Measurements from ENCODE around the gene L3MBTL2.
"Not testable (repeated sequence)": the region's sequence is repeated elsewhere in the genome, so short reads cannot be mapped to it uniquely, and the experiment has no call there.

Gene L3MBTL2

DNA sequence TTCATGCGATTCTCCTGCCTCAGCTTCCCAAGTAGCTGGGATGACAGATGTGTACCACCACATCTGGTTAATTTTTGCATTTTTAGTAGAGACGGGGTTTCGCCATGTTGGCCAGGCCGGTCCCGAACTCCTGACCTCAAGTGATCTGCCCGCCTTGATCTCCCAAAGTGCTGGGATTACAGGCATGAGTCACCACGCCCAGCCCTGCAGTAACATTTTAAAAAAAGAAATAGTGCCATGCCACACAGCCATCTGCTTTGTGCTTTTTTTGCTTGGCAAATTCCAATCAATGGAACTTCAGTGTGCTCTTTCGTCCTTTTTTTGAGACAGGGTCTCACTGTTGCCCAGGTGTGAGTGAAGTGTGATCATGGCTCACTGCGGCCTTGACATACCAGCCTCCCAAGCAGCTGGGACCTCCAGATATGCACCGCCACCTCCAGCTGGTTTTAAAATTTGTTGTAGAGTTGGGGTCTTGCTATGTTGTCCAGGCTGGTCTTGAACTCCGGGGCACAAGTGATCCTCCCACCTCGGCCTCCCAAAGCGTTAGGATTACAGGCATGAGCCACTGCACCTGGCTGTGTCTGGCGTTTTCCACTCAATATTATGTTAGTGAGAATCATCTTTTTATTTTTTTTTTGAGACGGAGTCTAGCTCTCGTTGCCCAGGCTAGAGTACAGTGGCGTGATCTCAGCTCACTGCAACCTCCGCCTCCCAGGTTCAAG is 37.4 kb downstream of the L3MBTL2 start:
- no peak for DNase-seq

DNA sequence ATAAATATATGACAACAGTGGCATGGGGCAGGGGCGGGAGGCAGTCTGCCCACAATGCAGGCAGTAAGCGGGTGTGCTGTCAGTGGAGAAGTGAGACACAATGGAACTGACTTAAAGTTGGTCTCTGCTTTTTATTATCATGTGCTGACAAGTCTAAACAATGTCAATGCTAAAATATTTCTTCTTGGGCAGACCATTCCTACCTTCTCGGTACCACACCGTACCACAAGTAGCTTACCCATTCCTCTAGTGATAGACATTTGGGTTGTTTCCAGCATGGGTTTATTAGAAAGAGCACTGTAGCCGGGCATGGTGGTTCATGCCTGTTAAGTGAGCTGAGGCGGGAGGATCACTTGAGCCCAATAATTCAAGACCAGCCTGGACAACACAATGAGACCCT is 38.2 kb downstream of the L3MBTL2 start:
- no peak for DNase-seq

DNA sequence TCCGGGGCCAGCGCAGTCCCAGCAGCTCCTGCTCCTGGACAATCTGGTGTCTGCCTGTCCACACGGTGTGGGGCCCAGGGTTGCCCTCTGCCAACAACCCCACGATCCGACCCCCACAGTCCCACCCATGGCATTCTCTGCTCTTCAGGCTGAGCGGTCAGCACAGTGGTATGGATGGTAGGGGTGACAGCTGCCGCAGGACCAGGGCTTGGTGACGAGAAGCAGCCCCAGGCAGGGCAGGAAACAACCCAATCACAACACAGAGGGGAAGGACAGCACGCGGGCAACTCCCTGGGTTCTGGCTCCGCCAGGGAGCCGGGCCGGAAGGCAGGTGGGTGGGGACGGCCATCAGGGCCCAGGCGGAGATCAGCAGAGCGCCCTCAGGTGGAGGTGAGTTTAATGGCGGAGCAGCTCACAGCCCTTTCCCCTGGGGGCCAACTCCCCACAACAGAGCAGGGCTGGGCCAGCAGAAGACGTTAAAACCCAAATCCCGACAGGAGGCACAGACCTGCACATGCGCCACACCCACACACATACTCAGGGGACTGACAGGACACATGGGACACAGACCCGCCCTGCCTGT is 40.9 kb downstream of the L3MBTL2 start:
- DNase-seq: no peak

DNA sequence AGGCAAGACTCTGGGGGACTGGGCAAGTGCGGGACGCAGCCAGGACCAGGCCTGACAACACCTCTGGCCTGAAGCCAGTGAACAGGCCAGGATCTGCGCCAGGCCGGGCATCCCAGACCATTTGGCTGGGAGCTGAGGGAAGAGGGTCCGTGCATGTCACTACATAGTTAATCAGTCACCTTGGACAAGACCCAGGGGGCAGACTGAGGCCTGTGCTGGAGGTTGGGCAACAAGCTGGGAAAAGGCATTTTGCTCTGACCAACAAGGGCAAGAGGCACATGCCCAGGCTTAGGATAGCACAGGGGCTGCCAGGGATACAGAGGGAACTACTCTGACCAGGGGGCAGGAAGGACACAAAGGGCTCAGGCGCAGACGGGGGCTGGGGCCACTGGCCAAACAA is 42.6 kb downstream of the L3MBTL2 start:
- no peak for DNase-seq

DNA sequence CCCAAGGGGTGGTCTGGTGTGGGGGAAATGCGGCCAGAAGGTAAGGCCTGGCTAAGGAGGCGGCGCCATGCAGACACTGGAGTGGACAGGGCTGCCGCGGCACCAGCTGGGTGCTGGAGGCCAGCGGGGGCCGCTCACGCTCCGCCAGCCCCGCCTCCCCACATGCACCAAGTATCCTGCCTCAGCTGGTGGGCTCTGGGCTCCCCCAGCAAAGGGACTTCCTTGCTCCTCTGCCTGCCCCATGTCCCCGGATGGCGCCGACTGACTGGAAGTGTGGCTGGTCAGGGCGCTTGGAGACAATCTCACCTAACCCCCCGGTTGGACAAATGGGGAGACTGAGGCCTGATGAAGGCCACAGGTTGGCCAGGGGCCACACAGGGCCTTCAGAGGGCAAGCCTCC is 43.2 kb downstream of the L3MBTL2 start:
- DNase-seq: no peak

DNA sequence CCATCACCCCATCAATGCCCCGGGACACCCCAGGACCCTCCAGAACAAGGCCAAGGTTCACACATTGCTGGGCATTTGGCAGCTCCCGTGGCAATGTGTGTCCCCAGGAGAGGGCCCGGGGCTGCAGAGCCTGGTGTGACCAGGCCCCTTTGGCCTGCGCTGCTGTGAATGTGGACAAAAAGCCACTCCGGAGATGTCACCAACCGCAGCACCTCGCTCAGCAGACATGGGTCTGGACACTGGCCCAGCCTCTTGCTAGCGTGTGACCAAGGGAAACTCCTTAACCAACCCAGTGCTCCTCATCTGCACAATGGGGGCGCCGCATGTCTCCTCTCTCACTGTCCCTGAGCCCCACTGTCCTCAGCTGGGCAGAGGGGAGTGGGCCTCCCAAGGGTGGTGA is 43.6 kb downstream of the L3MBTL2 start:
- DNase-seq: no peak

DNA sequence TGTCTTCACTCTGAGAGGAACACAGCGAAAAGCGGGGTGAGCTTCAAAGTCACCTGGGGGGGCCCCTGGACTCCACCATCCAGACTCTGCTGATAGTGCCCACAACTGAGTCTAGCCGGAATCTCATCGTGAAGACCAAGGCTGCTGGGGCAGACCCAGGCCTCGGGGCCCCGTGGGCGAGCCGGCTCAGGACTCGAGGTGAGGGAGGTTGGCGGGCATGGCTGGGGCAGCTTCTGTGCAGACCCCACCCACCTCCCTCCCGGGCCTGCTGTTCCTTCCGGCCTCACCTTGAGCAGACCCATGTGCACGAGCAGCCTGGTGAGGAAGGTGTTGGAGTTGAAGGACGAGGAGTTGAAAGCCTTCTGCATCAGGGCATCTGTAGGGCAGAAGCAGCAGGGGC is 44.3 kb downstream of the L3MBTL2 start:
- DNase-seq: no peak

DNA sequence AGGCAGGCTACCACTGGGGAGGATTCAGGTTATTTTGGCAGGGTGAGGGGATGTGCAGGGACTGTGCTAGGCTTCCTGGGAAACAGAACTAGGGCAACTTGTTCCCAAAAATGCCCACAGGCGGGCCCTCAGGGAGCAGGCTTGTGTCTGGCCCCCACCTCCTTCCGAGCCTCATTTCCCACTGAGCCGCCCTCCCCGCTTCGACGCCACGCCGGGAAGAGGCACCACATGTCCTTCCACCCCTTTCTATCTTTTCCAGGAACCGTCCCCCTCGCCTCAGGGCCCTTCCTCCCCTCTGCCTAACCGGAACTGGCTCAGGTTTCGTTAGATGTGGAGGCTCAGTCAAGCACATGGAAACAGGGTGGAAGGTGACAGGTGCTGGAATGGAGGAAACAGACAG is 45.0 kb downstream of the L3MBTL2 start:
- no peak for DNase-seq

DNA sequence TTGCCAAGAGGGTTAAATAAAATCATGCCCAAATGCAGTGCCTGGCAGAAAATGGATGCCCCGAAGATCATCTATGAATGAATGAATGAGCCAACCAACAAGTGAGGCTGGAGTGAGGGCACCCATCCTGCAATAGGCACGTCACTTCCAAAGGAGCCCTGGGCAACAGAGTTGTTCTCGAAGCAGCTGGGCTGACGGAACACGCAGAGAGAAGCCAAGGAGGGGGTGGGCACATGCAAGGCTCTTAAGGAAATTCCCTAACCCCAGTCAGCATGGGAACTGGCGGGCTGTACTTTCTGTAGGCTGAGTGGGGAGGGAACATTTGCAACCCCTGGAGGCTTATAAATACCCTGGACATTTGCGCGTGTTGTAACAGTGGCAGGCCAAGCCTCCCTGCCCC is 47.3 kb downstream of the L3MBTL2 start:
- no peak for DNase-seq

DNA sequence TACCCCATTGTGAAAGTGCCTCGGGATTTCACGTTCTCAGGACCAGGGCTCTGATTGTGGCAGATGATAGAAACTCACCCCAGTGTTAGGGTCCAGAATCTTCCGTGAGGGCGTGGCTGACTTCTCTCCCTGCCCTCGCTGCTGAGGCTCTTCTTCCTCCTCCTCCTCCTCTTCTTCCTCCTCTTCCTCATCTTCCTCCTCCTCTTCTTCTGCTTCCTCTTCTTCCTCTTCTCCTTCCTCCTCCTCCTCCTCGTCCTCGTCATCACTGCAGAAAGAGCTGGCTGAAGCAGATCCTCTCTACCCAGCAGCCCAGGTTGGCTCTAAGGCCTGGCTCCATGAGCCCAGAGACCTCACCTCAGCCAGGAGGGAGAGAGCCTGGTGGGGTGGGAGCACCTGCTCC is 49.1 kb downstream of the L3MBTL2 start:
- DNase-seq: no peak

DNA sequence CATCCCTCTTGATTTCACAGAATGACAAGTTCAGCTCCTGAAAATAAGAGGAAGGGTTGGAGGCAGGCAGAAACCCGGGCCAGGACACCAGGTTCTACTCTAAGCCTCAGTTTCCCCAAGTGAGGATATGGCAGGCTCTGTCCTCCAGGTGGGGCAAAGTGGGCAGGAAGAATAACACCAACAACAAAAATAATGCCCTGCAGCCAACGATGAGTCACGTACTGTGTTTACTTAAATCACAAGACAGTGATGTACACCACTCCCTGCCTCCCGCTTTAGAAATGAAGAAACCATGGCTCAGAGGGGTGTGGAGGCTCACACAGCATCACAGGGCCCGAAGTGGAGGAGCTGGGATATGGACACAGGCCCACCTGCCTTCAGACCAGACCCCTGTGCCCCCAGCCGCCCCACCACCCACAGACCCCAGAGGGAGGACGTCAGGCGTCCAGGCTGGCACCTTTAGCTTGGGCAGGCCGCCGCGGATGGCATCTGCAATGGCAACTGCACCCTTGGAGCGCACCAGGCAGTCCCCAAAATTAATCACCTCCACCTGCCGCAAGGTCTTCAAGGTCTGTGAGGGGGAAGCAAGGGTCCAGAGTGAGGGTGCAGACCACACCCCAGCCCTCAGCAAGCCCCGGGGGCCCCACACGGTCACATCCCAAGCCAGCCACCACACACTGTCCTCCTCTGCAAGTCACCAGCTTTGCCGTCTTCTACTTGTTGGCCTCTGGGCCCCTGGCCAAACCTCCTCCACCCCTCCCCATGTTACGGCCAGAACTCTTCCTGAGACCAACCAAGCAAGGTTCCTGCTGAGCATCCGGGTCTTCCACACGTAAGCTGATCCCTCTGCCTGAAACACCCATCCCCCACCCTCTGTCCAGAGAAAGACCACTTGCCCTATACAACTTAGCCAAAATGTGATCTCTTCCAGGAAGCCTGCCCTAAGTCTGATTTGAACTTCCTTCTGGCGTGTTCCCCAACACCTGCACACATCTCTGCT is 51.4 kb downstream of the L3MBTL2 start:
- no peak for DNase-seq

DNA sequence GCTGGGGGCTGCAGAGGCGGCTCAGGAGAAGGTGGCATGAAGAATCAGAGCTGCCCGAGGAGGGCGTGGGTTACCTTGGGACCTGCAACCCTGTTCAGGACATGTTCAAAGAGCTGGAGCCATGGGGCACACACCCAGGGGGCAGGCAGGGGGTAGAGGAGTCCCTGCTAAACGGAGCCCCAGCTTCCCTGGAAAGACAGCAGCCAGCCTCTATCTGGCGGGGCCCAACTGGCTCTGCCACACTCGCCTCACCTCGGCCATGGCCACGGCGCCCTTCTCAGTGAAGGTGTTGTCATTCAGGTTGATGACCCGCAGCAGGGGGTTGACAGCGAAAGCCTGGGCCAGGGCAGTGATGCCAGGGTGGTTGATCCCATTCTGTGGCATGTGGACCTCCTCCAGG is 52.6 kb downstream of the L3MBTL2 start:
- no peak for DNase-seq

DNA sequence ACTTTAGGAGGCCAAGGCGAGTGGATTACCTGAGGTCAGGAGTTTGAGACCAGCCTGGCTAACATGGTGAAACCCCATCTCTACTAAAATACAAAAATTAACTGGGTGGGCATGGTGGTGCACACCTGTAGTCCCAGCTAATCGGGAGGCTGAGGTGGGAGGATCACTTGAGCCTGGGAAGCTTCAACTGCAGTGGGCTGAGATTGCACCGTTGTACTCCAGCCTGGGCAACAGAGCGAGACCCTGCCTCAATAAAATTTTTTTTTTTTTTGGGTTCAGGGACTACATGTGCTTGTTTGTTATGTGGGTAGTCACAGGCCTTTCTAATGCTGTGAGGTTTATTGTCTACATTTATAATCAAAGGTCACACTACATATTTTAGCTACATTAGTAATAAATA is 54.6 kb downstream of the L3MBTL2 start:
- DNase-seq: not testable (repeated sequence)

DNA sequence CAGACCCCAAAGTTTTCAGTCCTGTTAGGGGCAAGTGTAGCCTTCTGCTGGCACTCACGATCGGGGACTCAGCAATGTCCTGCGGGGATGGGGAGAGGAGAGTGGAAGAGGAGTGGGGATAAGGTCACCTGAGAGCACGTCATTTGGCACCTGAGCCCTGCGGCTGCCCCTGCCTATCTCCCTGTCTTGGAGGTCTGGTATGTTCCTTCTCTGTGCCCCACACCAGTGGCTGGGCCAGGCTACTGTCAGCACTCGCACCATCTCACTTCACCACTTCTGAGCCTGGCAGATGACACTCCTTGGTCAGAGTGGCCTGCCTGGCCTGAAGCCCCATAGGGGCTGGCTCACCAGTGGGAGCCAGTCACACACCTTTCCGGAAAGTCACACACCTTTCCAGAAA is 55.8 kb downstream of the L3MBTL2 start:
- no peak for DNase-seq

DNA sequence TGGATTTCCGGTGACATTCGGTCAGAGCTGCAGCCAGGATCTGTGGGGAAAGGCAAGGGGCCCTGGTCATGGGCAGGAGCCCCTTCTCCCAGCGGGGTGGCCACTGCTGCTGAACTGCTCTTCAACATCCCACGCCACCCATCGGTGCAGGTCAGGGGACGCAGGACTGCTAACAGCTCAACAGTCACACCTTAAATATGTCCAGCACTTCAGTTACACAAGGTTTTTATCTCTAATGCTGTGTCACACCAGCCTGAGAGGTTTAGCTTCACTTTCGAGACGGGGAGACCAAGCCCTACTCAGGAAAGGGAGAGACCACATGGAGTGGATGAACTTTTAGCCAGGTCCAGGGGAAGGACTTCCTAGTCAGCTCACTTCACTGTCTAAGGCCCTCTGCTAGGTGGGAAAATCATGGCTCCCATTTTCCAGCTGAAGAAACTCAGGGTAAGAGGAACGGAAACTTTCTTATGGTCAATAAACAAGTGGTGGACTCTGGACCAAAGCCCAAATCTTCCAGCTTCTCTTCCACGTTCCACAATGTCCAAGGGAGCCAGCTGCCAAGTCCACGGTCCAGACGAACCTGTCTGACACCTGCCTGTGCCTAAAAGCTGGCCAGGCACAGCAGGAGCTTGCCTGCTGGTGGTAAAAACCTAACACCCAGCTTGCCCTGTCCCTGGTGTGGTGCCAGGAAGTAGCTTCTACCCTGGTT is 56.6 kb downstream of the L3MBTL2 start:
- no peak for DNase-seq

DNA sequence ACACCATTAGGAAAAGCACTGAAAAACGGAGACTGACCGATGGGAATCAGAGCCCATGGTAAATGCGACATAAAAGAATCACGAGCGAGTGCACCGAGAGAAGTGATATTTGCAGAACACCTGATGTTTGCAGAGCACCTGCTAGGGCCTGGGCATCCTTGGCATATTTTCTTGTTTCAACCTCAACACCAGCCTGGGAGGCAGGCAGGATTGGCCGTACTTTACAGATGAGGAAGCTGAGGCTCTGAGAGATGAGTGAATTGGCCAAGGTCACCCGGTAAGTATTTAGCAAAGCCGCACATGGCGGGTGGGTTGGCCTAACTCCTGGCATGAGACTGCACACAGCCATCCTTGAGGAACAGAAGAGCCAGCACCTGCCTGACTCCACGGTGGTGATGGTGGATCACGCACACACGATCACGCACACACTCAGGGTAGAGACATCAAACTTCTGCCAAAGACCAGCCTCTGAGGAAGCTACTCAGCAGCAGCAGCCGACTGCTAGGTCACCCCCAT is 57.2 kb downstream of the L3MBTL2 start:
- DNase-seq: no peak

DNA sequence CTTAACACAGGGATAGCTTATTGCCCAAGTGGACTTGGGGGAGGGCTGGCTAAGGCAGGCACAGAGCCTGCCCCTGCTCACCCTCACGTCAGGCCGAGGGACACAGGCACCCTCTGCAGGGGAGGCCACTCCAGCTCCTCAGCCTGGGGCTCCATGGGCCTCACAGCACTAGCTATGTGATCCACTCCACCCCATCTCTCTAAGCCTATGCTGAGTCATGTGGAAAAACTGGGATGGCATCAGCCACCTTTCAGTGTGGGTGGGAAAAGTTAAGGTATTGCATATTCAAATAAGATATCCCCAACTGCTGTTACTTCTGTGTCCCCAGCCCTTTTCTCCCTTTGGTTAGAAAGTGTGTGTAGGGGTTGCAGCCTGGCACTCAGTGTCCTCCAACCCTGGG is 58.6 kb downstream of the L3MBTL2 start:
- DNase-seq: no peak

DNA sequence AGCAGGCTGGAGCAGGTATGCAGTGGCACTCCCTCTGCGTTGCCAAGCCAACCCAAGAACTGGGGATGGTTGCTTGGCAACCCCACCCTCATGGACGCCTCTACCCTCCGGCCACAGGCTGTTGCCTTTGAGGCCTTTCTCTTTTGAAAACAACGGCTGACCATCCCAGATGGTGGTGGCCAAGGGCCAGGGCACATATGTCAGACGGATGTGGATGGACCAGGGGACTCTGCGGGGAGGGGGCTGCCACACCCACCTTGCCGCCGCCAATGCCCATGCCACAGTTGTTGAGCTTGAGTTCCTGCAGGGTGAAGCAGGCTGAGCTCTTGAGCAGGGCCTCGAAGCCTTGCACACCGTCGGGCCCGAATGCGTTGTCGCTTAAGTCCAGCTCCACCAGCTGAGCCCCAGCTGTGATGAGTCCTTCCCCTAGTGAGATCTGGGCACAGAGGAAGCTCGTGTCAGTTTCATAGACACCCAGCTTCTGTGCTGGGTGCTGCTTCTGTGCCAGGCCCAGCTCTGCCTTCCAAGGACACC is 59.4 kb downstream of the L3MBTL2 start:
- DNase-seq: no peak

DNA sequence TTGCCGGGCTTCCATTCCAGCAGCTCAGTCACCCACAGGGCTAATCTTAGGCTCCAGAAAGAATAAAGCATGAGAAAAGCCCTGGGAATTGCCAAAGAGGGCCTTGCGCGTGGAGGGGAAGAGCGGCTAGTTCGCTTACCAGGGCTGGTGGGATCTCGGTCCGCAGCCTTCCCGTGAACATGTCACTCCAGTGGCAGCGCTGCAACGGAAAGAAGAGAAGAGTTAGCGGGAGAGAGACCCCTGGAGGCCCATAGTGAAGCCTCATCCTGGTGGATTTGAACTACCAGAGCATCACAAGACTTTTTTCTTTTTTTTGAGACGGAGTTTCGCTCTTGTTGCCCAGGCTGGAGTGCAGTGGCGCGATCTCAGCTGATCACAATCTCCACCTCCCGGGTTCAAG is 62.8 kb downstream of the L3MBTL2 start:
- DNase-seq: no peak

DNA sequence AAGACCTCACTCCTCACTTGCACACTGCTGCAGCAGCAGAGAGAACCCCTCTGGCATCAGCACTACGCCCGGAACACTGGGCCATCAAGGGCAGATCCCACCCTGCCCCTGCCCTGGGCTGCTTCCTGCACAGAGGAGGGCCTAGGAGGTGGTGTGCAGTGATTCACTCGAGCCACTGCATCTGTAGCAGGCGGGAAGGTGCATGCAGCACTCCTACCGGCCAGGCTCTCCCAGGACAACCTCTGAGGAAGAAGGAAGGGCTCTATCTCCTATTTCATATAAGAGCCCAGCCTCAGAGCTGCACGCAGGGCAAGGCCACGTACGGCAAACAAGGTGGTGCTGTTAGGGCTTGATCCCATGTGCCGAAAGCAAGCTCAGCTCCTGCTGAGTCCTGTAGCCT is 66.7 kb downstream of the L3MBTL2 start:
- no peak for DNase-seq

DNA sequence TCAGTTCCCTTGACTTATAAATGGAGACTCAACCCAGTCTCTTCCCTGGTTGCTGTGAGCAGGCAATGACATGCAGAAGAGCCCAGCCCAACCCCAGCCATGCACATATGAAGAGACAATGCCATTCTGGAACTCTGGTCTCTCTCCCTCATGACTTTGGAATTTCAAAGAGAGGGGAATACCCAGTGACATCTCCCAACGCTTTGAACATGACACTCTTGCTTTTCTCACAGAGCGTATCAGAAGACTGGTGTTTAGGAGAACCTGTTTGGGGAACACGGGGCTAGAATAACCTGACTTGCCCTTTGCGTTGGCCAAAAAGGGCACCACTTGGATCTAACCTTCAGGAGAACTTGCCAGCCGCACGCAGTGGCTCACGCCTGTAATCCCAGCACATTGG is 68.0 kb downstream of the L3MBTL2 start:
- no peak for DNase-seq

DNA sequence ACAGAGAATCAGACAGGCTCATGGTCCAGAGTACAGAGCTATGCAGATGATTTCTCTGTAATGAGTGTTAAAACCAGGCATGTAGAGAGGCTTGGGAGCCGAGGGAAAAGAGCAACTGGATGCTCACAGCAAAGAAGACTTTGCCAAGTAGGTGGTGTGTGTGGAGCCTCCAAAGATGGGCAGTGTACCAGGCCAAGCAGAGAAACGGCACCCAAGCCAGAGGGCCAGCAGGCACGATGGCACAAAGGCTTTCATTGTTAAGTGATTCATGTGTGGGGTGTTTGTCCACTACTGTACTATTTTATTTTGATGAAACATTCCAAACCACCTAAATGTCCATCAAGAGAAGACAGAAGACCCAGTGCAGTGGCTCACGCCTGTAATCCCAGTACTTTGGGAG is 69.7 kb downstream of the L3MBTL2 start:
- no peak for DNase-seq

DNA sequence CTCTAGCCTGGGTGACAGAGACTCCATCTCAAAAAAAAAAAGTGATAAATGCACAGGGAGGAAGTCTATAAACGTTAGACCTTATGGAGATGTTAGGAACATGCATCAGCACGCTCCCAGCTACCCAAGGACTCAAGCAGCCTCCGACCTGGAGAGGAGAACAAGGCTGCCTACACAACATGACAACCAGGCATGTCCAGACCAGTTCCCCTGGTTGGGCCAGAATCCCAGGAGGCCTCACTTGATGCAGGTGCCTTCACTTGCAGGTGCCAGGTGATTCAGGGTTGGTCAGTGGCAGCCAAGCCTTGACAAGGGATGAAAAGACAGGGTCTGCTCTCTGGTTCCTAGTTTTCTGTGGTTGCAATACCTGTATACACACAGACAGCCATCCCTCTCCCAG is 75.0 kb downstream of the L3MBTL2 start:
- no peak for DNase-seq

All from NCI-H1694 treated with DMSO at 0.1 percent for 48 hours (cell line).